KOPT-K1 (cell line): Measurements from ENCODE around the gene DPP7.

Experiments
- H3K27ac ChIP-seq: fragments of 200-600 bp; sonication (generic); 2 replicates; pipeline ENCODE4 v1.5.1; 2016; ENCODE audit warnings: antibody characterized with exemption, mild to moderate bottlenecking, low read depth, low read length; ENCODE audit not compliant: poor library complexity, severe bottlenecking
- H3K36me3 ChIP-seq: fragments of 200-600 bp; sonication (generic); 2 replicates; pipeline ENCODE4 v1.5.1; 2017; ENCODE audit warnings: antibody characterized with exemption, mild to moderate bottlenecking, low read length, moderate library complexity; ENCODE audit not compliant: insufficient read depth
- H3K9me3 ChIP-seq: fragments of 200-600 bp; sonication (generic); 2 replicates; pipeline ENCODE4 v1.5.1; 2017; ENCODE audit warnings: antibody characterized with exemption, low read length, mild to moderate bottlenecking; ENCODE audit not compliant: insufficient read depth, poor library complexity, severe bottlenecking

The DPP7 gene

GRCh38 chr9:137080260-137081122, 34.0 kb downstream of the DPP7 start:
- Histone ChIP-seq H3K27ac (no peak overlapping the region), H3K36me3 (no peaks in the 10 kb centered on the region), H3K9me3 (no peaks in the 10 kb centered on the region)

GRCh38 chr9:137079401-137079787, 35.1 kb downstream of the DPP7 start:
- Histone ChIP-seq H3K36me3 (no peaks in the 10 kb centered on the region), H3K27ac (no peak overlapping the region), H3K9me3 (no peaks in the 10 kb centered on the region)

GRCh38 chr9:137078701-137079400, 35.7 kb downstream of the DPP7 start:
- Histone ChIP-seq H3K36me3 (no peaks in the 10 kb centered on the region), H3K27ac (no peak overlapping the region), H3K9me3 (no peaks in the 10 kb centered on the region)

- no peak overlapping the region for H3K27ac ChIP-seq
- no peaks in the 10 kb centered on the region for H3K9me3 ChIP-seq
These were observed 36.5 kb downstream of the DPP7 start for GRCh38 chr9:137077758-137078693.

GRCh38 chr9:137077010-137077747, 37.4 kb downstream of the DPP7 start, which contains the start of gene UAP1L1:
Gene UAP1L1, plus strand, starts transcription at chr9:137077517. Its CDS starts 16 bp downstream, at chr9:137077533.
- Histone ChIP-seq H3K9me3 (no peaks in the 10 kb centered on the region), H3K27ac (no peak within 1 kb of the TSS), H3K36me3 (no peaks in the 10 kb centered on the region)

More at GRCh38 chr9:137077758-137078693, 36.5 kb downstream of the DPP7 start:
- H3K36me3 ChIP-seq: no peaks in the 10 kb centered on the region

GRCh38 chr9:137076636-137077009, 37.9 kb downstream of the DPP7 start:
- H3K36me3 ChIP-seq: no peaks in the 10 kb centered on the region
- H3K27ac ChIP-seq: no peak overlapping the region
- no peaks in the 10 kb centered on the region for H3K9me3 ChIP-seq

GRCh38 chr9:137075275-137075775, 39.2 kb downstream of the DPP7 start:
- Histone ChIP-seq H3K9me3 (no peaks in the 10 kb centered on the region), H3K36me3 (no peaks in the 10 kb centered on the region), H3K27ac (no peak overlapping the region)

GRCh38 chr9:137074657-137075274, 39.8 kb downstream of the DPP7 start:
- no peaks in the 10 kb centered on the region for H3K36me3 ChIP-seq
- H3K9me3 ChIP-seq: no peaks in the 10 kb centered on the region
- no peak overlapping the region for H3K27ac ChIP-seq

- Histone ChIP-seq H3K27ac (no peak overlapping the region), H3K9me3 (no peaks in the 10 kb centered on the region)
These were observed 40.5 kb downstream of the DPP7 start for GRCh38 chr9:137073992-137074399.

GRCh38 chr9:137071282-137071681, 43.3 kb downstream of the DPP7 start:
- Histone ChIP-seq H3K27ac (peak overlapping the region; percentile 37), H3K36me3 (no peaks in the 10 kb centered on the region; the same call in 1 of the 2 replicates), H3K9me3 (no peaks in the 10 kb centered on the region)

More at GRCh38 chr9:137073992-137074399, 40.5 kb downstream of the DPP7 start:
- H3K36me3 ChIP-seq: no peaks in the 10 kb centered on the region

GRCh38 chr9:137070906-137071275, 43.6 kb downstream of the DPP7 start:
- H3K9me3 ChIP-seq: no peaks in the 10 kb centered on the region
- peak overlapping the region; percentile 37 for H3K27ac ChIP-seq

GRCh38 chr9:137070201-137070905, 44.2 kb downstream of the DPP7 start, which contains the start of gene SAPCD2:
Gene SAPCD2, minus strand, starts transcription at chr9:137070557. Its CDS starts 97 bp downstream, at chr9:137070460.
- H3K27ac ChIP-seq: peak within 1 kb of the TSS; percentile 37
- no peaks in the 10 kb centered on the region for H3K9me3 ChIP-seq
- H3K36me3 ChIP-seq: no peaks in the 10 kb centered on the region; the same call in 1 of the 2 replicates

More at GRCh38 chr9:137070906-137071275, 43.6 kb downstream of the DPP7 start:
- H3K36me3 ChIP-seq: no peaks in the 10 kb centered on the region; the same call in 1 of the 2 replicates

GRCh38 chr9:137069508-137070091, 44.9 kb downstream of the DPP7 start:
- peak overlapping the region; percentile 37 for H3K27ac ChIP-seq

More at GRCh38 chr9:137069508-137070091, 44.9 kb downstream of the DPP7 start:
- no peaks in the 10 kb centered on the region for H3K9me3 ChIP-seq
- H3K36me3 ChIP-seq: no peaks in the 10 kb centered on the region; the same call in 1 of the 2 replicates
